GM23338 (cell line): Measurements from ENCODE around the gene JPH3. TPM values are rescaled to one million over a fixed set of nuclear protein-coding genes. Genes with fewer than 3 reads are reported as not detected.
A peak's percentile ranks its signal among the peaks of the same experiment; 100 is the strongest.

ENCODE experiments used
- ATAC-seq: fragments of 200-7000 bp; cut with Tn5 transposase; 3 replicates; pipeline ENCODE4 v1.9.1; 2020
- DNase-seq: peaks from one replicate; pipeline ENCODE4 v3.0.0-alpha.2; 2015; ENCODE audit warnings: low spot score
- H2AFZ ChIP-seq: fragments of 200-600 bp; sonication (generic); 2 replicates; pipeline ENCODE4 v1.8.0; 2016; ENCODE audit warnings: antibody characterized with exemption, mild to moderate bottlenecking, moderate library complexity
- H3F3A ChIP-seq: fragments of 200-600 bp; sonication (generic); replicated peaks from 2 replicates; pipeline ENCODE4 v1.8.0; 2017; ENCODE audit warnings: antibody characterized with exemption, mixed run types, low read depth
- H3K27ac ChIP-seq: fragments of 200-600 bp; sonication (generic); 2 replicates; pipeline ENCODE4 v1.6.1; 2016; ENCODE audit warnings: low read depth
- H3K27me3 ChIP-seq: fragments of 200-600 bp; sonication (generic); 2 replicates; pipeline ENCODE4 v1.8.0; 2016; ENCODE audit warnings: mild to moderate bottlenecking, mixed run types, moderate library complexity; ENCODE audit not compliant: insufficient read depth
- H3K36me3 ChIP-seq: fragments of 200-600 bp; sonication (generic); 2 replicates; pipeline ENCODE4 v1.8.0; 2016; ENCODE audit warnings: mild to moderate bottlenecking; ENCODE audit not compliant: insufficient read depth
- H3K4me1 ChIP-seq: fragments of 200-600 bp; sonication (generic); 2 replicates; pipeline ENCODE4 v1.8.0; 2016; ENCODE audit warnings: mild to moderate bottlenecking, moderate library complexity; ENCODE audit not compliant: insufficient read depth
- H3K4me2 ChIP-seq: fragments of 200-600 bp; sonication (generic); 2 replicates; pipeline ENCODE4 v1.7.1; 2017; ENCODE audit warnings: mixed run types
- H3K4me3 ChIP-seq: fragments of 200-600 bp; sonication (generic); 2 replicates; pipeline ENCODE4 v1.6.1; 2016; ENCODE audit warnings: mixed run types
- H3K79me2 ChIP-seq: fragments of 200-600 bp; sonication (generic); replicated peaks from 2 replicates; pipeline ENCODE4 v1.8.0; 2017; ENCODE audit warnings: mild to moderate bottlenecking; ENCODE audit not compliant: insufficient read depth
- H3K9me2 ChIP-seq: fragments of 200-600 bp; sonication (generic); 2 replicates; pipeline ENCODE4 v1.8.0; 2017; ENCODE audit not compliant: insufficient read depth
- H4K20me1 ChIP-seq: fragments of 200-600 bp; sonication (generic); replicated peaks from 2 replicates; pipeline ENCODE4 v1.8.0; 2017; ENCODE audit warnings: mild to moderate bottlenecking; ENCODE audit not compliant: insufficient read depth
- H3K27ac Mint-ChIP-seq: 2 replicates; pipeline ENCODE4 v1.8.0; 2020; ENCODE audit warnings: inconsistent platforms, mild to moderate bottlenecking, moderate library complexity, mixed read lengths
- H3K27me3 Mint-ChIP-seq: 3 replicates; pipeline ENCODE4 v1.8.0; 2022; ENCODE audit warnings: low read depth, mild to moderate bottlenecking, moderate library complexity, mixed read lengths, inconsistent platforms; ENCODE audit not compliant: insufficient read depth, poor library complexity
- H3K36me3 Mint-ChIP-seq: 3 replicates; pipeline ENCODE4 v1.8.0; 2021; ENCODE audit warnings: low read depth, mild to moderate bottlenecking, inconsistent platforms, moderate library complexity, mixed read lengths
- H3K4me1 Mint-ChIP-seq: 3 replicates; pipeline ENCODE4 v1.8.0; 2020; ENCODE audit warnings: mild to moderate bottlenecking, inconsistent platforms, mixed read lengths
- H3K4me3 Mint-ChIP-seq: 3 replicates; pipeline ENCODE4 v1.8.0; 2021; ENCODE audit warnings: moderate library complexity, mild to moderate bottlenecking, inconsistent platforms, mixed read lengths
- H3K9me3 Mint-ChIP-seq: 3 replicates; pipeline ENCODE4 v1.8.0; 2020; ENCODE audit warnings: moderate library complexity, mild to moderate bottlenecking, inconsistent platforms, mixed read lengths
- CREB1 ChIP-seq: fragments of 250-450 bp; sonication (Bioruptor Pico); IDR thresholded peaks from 2 replicates; pipeline ENCODE4 v1.5.0; 2020; ENCODE audit warnings: low read depth, mild to moderate bottlenecking, moderate library complexity
- CTCF ChIP-seq, 2 experiments: fragments of 200-600 bp in 1 of 2; sonication (generic) in 1 of 2; conservative IDR thresholded peaks; 2 replicates each; pipeline versions ENCODE4 v1.5.1 to v1.6.1; 2016 to 2017; ENCODE audit warnings: antibody characterized with exemption in 2 of 2, low read depth in 2 of 2, mild to moderate bottlenecking in 2 of 2, moderate library complexity in 1 of 2
- EZH2 ChIP-seq: fragments of 200-600 bp; sonication (generic); IDR thresholded peaks from one replicate; pipeline ENCODE4 v1.8.0; 2017; ENCODE audit warnings: antibody characterized with exemption, mild to moderate bottlenecking, low read depth; ENCODE audit not compliant: unreplicated experiment
- EZH2phosphoT487 ChIP-seq: fragments of 200-600 bp; sonication (generic); IDR thresholded peaks from one replicate; pipeline ENCODE4 v1.8.1; 2018; ENCODE audit warnings: antibody characterized with exemption; ENCODE audit not compliant: unreplicated experiment
- JUNB ChIP-seq: IDR thresholded peaks from one replicate; pipeline ENCODE4 v1.6.1; 2016; ENCODE audit warnings: antibody characterized with exemption; ENCODE audit not compliant: unreplicated experiment
- NANOG ChIP-seq: IDR thresholded peaks from 2 replicates; pipeline ENCODE4 v1.6.1; 2016; ENCODE audit warnings: antibody characterized with exemption, borderline replicate concordance
- POLR2AphosphoS5 ChIP-seq: IDR thresholded peaks from 2 replicates; pipeline ENCODE4 v1.6.1; 2016; ENCODE audit warnings: antibody characterized with exemption, low read depth
- REST ChIP-seq: IDR thresholded peaks from one replicate; pipeline ENCODE4 v1.6.1; 2018; ENCODE audit warnings: antibody characterized with exemption; ENCODE audit not compliant: unreplicated experiment
- STAT1 ChIP-seq: IDR thresholded peaks from one replicate; pipeline ENCODE4 v1.6.1; 2016; ENCODE audit warnings: antibody characterized with exemption; ENCODE audit not compliant: unreplicated experiment
- ZNF114 ChIP-seq: fragments of 250-450 bp; sonication (Bioruptor Pico); IDR thresholded peaks from 2 replicates; pipeline ENCODE4 v1.5.0; 2020; ENCODE audit warnings: mild to moderate bottlenecking, moderate library complexity
- ZNF331 ChIP-seq: fragments of 250-450 bp; sonication (Bioruptor Pico); IDR thresholded peaks from 2 replicates; pipeline ENCODE4 v1.5.0; 2020; ENCODE audit warnings: low read depth, mild to moderate bottlenecking, moderate library complexity
- ZNF462 ChIP-seq: fragments of 250-450 bp; sonication (Bioruptor Pico); IDR thresholded peaks from 2 replicates; pipeline ENCODE4 v1.5.0; 2020; ENCODE audit warnings: mild to moderate bottlenecking, moderate library complexity
- long read RNA-seq: library from polyadenylated mRNA; unstranded; transcript quantifications from one replicate; pipeline ENCODE4 v2.0.0, GENCODE V29; 2020; ENCODE audit not compliant: unreplicated experiment
- polyA plus RNA-seq: library from polyadenylated mRNA; unstranded; fragments of >200 nt; fragmentation: Nextera tagmentation; extraction: Ambion mirVana; gene quantifications from 2 replicates; pipeline ENCODE4 v1.2.1, GENCODE V29; 2016
- total RNA-seq: library from RNA; depleted of rRNA; stranded (reverse); fragments of >200 nt; shearing (Covaris generic); gene quantifications from 2 replicates; pipeline ENCODE4 v1.2.3, GENCODE V29; 2014; rRNA removed
- TF ChIP-seq, protein P1 (sequence below): IDR thresholded peaks from 2 replicates; pipeline ENCODE4 v1.6.1; 2016; ENCODE audit warnings: antibody characterized with exemption

JPH3 gene
- total RNA-seq (35.2 and 38.3 TPM in 2 replicates), polyA plus RNA-seq (8.4 and 8.8 TPM in 2 replicates)
- long read RNA-seq, partial matches to known transcripts, result 1 of 2 reads
- long read RNA-seq, other reads (novel, unspliced or antisense), result 1 of 2 reads

DNA sequence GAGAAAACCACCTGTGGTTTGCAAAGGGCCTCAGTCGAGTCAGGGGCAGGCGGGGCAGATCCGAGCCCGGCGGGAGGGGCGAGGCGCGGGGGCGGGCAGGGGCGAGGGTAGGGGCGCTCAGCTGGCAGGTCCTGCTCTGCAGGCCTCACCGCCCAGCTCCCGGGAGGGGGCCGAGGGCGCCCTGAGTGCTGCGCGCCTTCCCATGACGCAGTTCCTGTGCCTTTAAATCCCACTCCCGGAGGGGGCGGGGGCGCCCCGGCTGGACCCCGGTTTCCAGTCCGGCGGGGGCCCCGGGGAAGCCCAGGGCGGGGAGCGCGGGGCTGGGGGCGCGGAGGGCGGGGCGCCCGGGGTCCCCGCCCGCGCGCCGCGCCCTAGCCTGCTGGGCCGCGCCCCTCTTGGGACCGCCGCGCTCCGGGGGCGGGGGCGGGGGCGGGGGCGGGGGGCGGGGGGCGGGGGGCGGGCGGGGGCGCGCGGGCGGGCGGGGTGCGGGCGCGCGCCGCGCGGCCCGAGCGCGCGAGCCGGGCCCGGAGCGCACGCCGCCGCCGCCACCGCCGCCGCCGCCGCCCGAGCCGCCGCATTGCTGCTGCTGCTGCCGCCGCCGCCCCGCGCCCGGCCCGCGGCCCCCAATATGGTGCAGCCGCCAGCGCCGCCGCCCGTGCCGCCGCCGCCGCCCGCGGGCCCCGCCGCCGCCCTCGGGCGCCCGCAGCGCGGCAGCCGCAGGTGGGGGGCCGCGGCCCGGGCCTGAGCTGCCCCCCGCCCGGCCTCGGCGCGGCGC, at the start of gene JPH3:
JPH3 (plus strand) TSS at position 508 of the 775 bp plus-strand sequence. CDS start 639 bp downstream, outside the sequence.
- Mint-ChIP-seq H3K4me1 (peaks cover 35% of the 10 kb centered on the region), H3K27me3 (peaks cover 34% of the 10 kb centered on the region), H3K36me3 (no peaks in the 10 kb centered on the region; the same call in 2 of the 3 replicates), H3K9me3 (no peaks in the 10 kb centered on the region), H3K27ac (peak within 1 kb of the TSS; percentile 42; the same call in 1 of the 2 replicates), H3K4me3 (peak within 1 kb of the TSS; percentile 95)
- TF ChIP-seq, protein P1, sequence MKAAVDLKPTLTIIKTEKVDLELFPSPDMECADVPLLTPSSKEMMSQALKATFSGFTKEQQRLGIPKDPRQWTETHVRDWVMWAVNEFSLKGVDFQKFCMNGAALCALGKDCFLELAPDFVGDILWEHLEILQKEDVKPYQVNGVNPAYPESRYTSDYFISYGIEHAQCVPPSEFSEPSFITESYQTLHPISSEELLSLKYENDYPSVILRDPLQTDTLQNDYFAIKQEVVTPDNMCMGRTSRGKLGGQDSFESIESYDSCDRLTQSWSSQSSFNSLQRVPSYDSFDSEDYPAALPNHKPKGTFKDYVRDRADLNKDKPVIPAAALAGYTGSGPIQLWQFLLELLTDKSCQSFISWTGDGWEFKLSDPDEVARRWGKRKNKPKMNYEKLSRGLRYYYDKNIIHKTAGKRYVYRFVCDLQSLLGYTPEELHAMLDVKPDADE, result no peak
- TF ChIP-seq EZH2 (no peak), STAT1 (no peak), CTCF (conservative IDR thresholded peaks at IDR 0.05; ENCODE audit: low read depth in 2 of 2) (no peak), EZH2phosphoT487 (no peak), CREB1 (peak; percentile 71), JUNB (no peak), NANOG (no peak), ZNF331 (CRISPR knock-in tag) (no peak), ZNF114 (CRISPR knock-in tag) (no peak), ZNF462 (CRISPR knock-in tag) (no peak), POLR2AphosphoS5 (0 out of 2 replicates have a peak, but pooled peaks have one; percentile 32), REST (peak; percentile 8)
- H3K79me2 ChIP-seq, result peaks cover 31% of the 10 kb centered on the region
- peak; percentile 64 for ATAC-seq
- H3K27me3 ChIP-seq, result peaks cover 6% of the 10 kb centered on the region; the same call in 1 of the 2 replicates
- H3K36me3 ChIP-seq, result no peaks in the 10 kb centered on the region
- H3K4me2 ChIP-seq, result peak within 1 kb of the TSS; percentile 98
- H2AFZ ChIP-seq, result peak within 1 kb of the TSS; percentile 96
- peaks cover 8% of the 10 kb centered on the region; the same call in 1 of the 2 replicates for H3K9me2 ChIP-seq
- H3K4me1 ChIP-seq, result peaks cover 16% of the 10 kb centered on the region
- peak within 1 kb of the TSS; percentile 97 for H3K4me3 ChIP-seq
- H3F3A ChIP-seq, result peaks cover 13% of the 10 kb centered on the region; the same call in 1 of the 2 replicates
- peak; percentile 84 for DNase-seq
- peaks cover 28% of the 10 kb centered on the region for H4K20me1 ChIP-seq
- H3K27ac ChIP-seq, result peak within 1 kb of the TSS; percentile 84; the same call in 1 of the 2 replicates
